Parathyroid adenoma (tissue), 2 donors: Measurements from ENCODE around the gene ERICH4.
A peak's percentile ranks its signal among the peaks of the same experiment; 100 is the strongest.

Experiments
- H2AFZ ChIP-seq: fragments of 300-600 bp; sonication (generic); one replicate; pipeline ENCODE4 v1.7.0; 2017; ENCODE audit warnings: antibody characterized with exemption, mild to moderate bottlenecking
- H3K27ac ChIP-seq: fragments of 300-600 bp; sonication (generic); one replicate; pipeline ENCODE4 v1.7.0; 2017
- H3K27me3 ChIP-seq: fragments of 300-600 bp; sonication (generic); one replicate; pipeline ENCODE4 v1.7.0; 2017; ENCODE audit warnings: low read length; ENCODE audit not compliant: control insufficient read depth, insufficient read depth
- H3K36me3 ChIP-seq: fragments of 300-600 bp; sonication (generic); one replicate; pipeline ENCODE4 v1.7.0; 2017; ENCODE audit warnings: low read length; ENCODE audit not compliant: control insufficient read depth, insufficient read depth
- H3K4me1 ChIP-seq: fragments of 300-600 bp; sonication (generic); one replicate; pipeline ENCODE4 v1.7.0; 2017; ENCODE audit warnings: control low read depth
- H3K4me2 ChIP-seq: fragments of 300-600 bp; sonication (generic); one replicate; pipeline ENCODE4 v1.7.0; 2017; ENCODE audit warnings: low read length
- H3K4me3 ChIP-seq: fragments of 300-600 bp; sonication (generic); one replicate; pipeline ENCODE4 v1.7.0; 2017; ENCODE audit warnings: low read depth, low read length
- H3K79me2 ChIP-seq: fragments of 300-600 bp; sonication (generic); one replicate; pipeline ENCODE4 v1.7.0; 2017; ENCODE audit warnings: control low read depth
- H3K9ac ChIP-seq: fragments of 300-600 bp; sonication (generic); one replicate; pipeline ENCODE4 v1.7.0; 2017; ENCODE audit warnings: mild to moderate bottlenecking
- H3K9me3 ChIP-seq: fragments of 300-600 bp; sonication (generic); one replicate; pipeline ENCODE4 v1.7.0; 2017; ENCODE audit warnings: low read length; ENCODE audit not compliant: control insufficient read depth
- CTCF ChIP-seq: fragments of 300-600 bp; sonication (generic); IDR thresholded peaks from one replicate; pipeline ENCODE4 v1.7.0; 2017; ENCODE audit warnings: antibody characterized with exemption, mild to moderate bottlenecking
- donor health status: primary hyperparathyroidism.

ERICH4 gene

GRCh38 chr19:41424335-41425173 lies 18.4 kb upstream of the ERICH4 start:
- Histone ChIP-seq H3K79me2 (no peaks in the 10 kb centered on the region), H3K4me3 (no peak overlapping the region), H3K36me3 (no peaks in the 10 kb centered on the region), H3K4me1 (peaks cover 10% of the 10 kb centered on the region), H3K9ac (no peak overlapping the region), H3K27ac (no peak overlapping the region), H3K27me3 (no peaks in the 10 kb centered on the region), H3K4me2 (no peak overlapping the region), H2AFZ (no peak overlapping the region), H3K9me3 (no peaks in the 10 kb centered on the region)
- TF ChIP-seq CTCF: no peak

- no peak overlapping the region for H3K4me3 ChIP-seq
- H3K36me3 ChIP-seq: no peaks in the 10 kb centered on the region
- H3K4me2 ChIP-seq: no peak overlapping the region
- no peaks in the 10 kb centered on the region for H3K9me3 ChIP-seq
- H3K9ac ChIP-seq: no peak overlapping the region
- no peaks in the 10 kb centered on the region for H3K27me3 ChIP-seq
- H3K4me1 ChIP-seq: peaks cover 10% of the 10 kb centered on the region
- H3K27ac ChIP-seq: no peak overlapping the region
- TF ChIP-seq CTCF: no peak
- H3K79me2 ChIP-seq: no peaks in the 10 kb centered on the region
- no peak overlapping the region for H2AFZ ChIP-seq
Measured at GRCh38 chr19:41425174-41426115, 17.5 kb upstream of the ERICH4 start.

DNA sequence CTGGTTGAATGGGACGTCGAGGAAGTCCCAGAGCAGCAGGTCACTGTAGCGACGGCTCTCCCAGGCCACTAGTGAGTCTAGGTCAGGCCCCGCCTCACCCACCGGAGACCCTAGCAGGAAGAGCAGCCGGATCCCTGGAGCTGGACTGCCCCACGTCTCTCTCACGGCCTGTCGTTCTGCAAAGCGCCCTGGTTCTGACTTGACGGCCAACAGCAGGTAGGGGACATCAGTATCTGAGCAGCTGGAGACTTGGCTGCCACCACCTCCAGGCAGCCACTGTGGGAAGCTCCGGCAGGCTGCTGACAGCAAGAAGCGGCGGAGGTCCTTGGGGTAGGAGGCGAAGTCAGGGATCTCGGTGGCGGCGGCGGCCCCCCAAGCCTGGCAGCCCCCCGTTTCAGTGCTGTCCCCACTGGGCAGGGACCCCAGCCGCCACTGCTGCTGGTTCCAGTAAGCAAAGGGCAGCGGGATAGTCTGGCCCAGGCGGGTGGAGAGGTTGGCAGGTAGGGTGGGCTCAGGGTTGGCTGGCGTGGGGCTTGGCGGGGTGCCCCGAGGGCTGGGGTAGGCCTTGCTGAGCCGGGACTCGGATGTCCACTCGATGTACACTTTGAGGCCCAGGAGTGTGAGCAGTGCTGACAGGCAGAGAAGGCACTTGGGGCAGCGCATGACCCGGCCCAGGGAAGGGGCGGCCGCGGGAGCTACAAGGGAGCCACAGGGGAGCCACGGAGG lies 16.7 kb upstream of the ERICH4 start:
- no peaks in the 10 kb centered on the region for H3K27me3 ChIP-seq
- H3K27ac ChIP-seq: no peak overlapping the region
- no peak overlapping the region for H2AFZ ChIP-seq
- H3K4me3 ChIP-seq: no peak overlapping the region
- peaks cover 13% of the 10 kb centered on the region for H3K4me1 ChIP-seq
- peak overlapping the region; percentile 86 for H3K4me2 ChIP-seq
- H3K79me2 ChIP-seq: no peaks in the 10 kb centered on the region
- no peaks in the 10 kb centered on the region for H3K36me3 ChIP-seq
- TF ChIP-seq CTCF: no peak
- H3K9me3 ChIP-seq: no peaks in the 10 kb centered on the region
- no peak overlapping the region for H3K9ac ChIP-seq

- H3K27ac ChIP-seq: peak within 1 kb of the TSS; percentile 73
- no peaks in the 10 kb centered on the region for H3K27me3 ChIP-seq
- H3K36me3 ChIP-seq: no peaks in the 10 kb centered on the region
- peak within 1 kb of the TSS; percentile 86 for H3K4me2 ChIP-seq
- H2AFZ ChIP-seq: peak within 1 kb of the TSS; percentile 80
- peaks cover 14% of the 10 kb centered on the region for H3K4me1 ChIP-seq
- H3K9ac ChIP-seq: no peak within 1 kb of the TSS
- no peaks in the 10 kb centered on the region for H3K9me3 ChIP-seq
- no peak for TF ChIP-seq CTCF
- peak within 1 kb of the TSS; percentile 71 for H3K4me3 ChIP-seq
- H3K79me2 ChIP-seq: no peaks in the 10 kb centered on the region
Measured at GRCh38 chr19:41426952-41427646, 15.9 kb upstream of the ERICH4 start, which contains the start of gene B3GNT8. Gene B3GNT8, minus strand, starts transcription at chr19:41427374. Its CDS starts 596 bp downstream, at chr19:41426778.
